SU-DHL-6 (cell line): ENCODE results near the gene FBXL13.

Source experiments
- H2AFZ ChIP-seq: fragments of 200-600 bp; sonication (generic); 2 replicates; pipeline ENCODE4 v1.6.1; 2014; ENCODE audit warnings: low read depth, mild to moderate bottlenecking, moderate library complexity, mixed read lengths, antibody characterized with exemption, low read length; ENCODE audit not compliant: severe bottlenecking
- H3F3A ChIP-seq: fragments of 200-600 bp; shearing (Covaris generic); 2 replicates; pipeline ENCODE4 v1.6.0; 2016; ENCODE audit warnings: antibody characterized with exemption, mild to moderate bottlenecking; ENCODE audit not compliant: insufficient read depth
- H3K27ac ChIP-seq: fragments of 200-600 bp; sonication (generic); 2 replicates; pipeline ENCODE4 v1.5.1; 2016; ENCODE audit warnings: low read depth, mild to moderate bottlenecking, low read length, moderate library complexity, mixed read lengths
- H3K27me3 ChIP-seq: fragments of 200-600 bp; sonication (generic), shearing (Covaris generic); 2 replicates; pipeline ENCODE4 v1.6.0; 2014; ENCODE audit warnings: mild to moderate bottlenecking, low read length
- H3K36me3 ChIP-seq: fragments of 200-600 bp; sonication (generic); 2 replicates; pipeline ENCODE4 v1.6.1; 2014; ENCODE audit warnings: mild to moderate bottlenecking, low read length, mixed read lengths
- H3K4me2 ChIP-seq: fragments of 300-600, 200-600 bp; shearing (Covaris generic), sonication (generic); 2 replicates; pipeline ENCODE4 v1.6.0; 2014; ENCODE audit warnings: low read length, low read depth, mild to moderate bottlenecking; ENCODE audit not compliant: poor library complexity, severe bottlenecking
- H3K4me3 ChIP-seq: fragments of 200-600 bp; sonication (generic); 2 replicates; pipeline ENCODE4 v1.5.1; 2014; ENCODE audit warnings: antibody characterized with exemption, low read length, mild to moderate bottlenecking, mixed read lengths; ENCODE audit not compliant: insufficient read depth, poor library complexity, severe bottlenecking
- H3K79me2 ChIP-seq: fragments of 200-600 bp; sonication (generic); 2 replicates; pipeline ENCODE4 v1.6.1; 2014; ENCODE audit warnings: mild to moderate bottlenecking, low read length, moderate library complexity; ENCODE audit not compliant: insufficient read depth
- H3K9ac ChIP-seq: fragments of 200-600 bp; sonication (generic); 2 replicates; pipeline ENCODE4 v1.7.0; 2014; ENCODE audit warnings: mild to moderate bottlenecking, low read length
- H3K9me2 ChIP-seq: fragments of 200-600 bp; sonication (generic); replicated peaks from 2 replicates; pipeline ENCODE4 v1.6.1; 2014; ENCODE audit warnings: low read length; ENCODE audit not compliant: insufficient read depth
- H3K9me3 ChIP-seq: fragments of 200-600 bp; sonication (generic); 2 replicates; pipeline ENCODE4 v1.6.1; 2014; ENCODE audit warnings: low read length, mixed read lengths; ENCODE audit not compliant: insufficient read depth
- H4K20me1 ChIP-seq: fragments of 200-600 bp; sonication (generic); 2 replicates; pipeline ENCODE4 v1.6.1; 2014; ENCODE audit warnings: low read depth, mild to moderate bottlenecking, antibody characterized with exemption, low read length, moderate library complexity, mixed read lengths
- CTCF ChIP-seq: fragments of 200-600 bp; sonication (generic); IDR thresholded peaks from one replicate; pipeline ENCODE4 v1.5.1; 2017; ENCODE audit warnings: antibody characterized with exemption, mild to moderate bottlenecking, low read length, moderate library complexity; ENCODE audit not compliant: insufficient read depth, poor library complexity, severe bottlenecking
- EZH2phosphoT487 ChIP-seq: fragments of 200-600 bp; sonication (generic), shearing (Covaris generic); conservative IDR thresholded peaks from 2 replicates; pipeline ENCODE4 v1.6.1; 2018; ENCODE audit warnings: mild to moderate bottlenecking, antibody characterized with exemption, low read length, moderate library complexity, mixed read lengths

FBXL13 gene

GRCh38 chr7:102927312-102927933 lies 147.2 kb downstream of the FBXL13 start:
- Histone ChIP-seq H3K9me3 (no peaks in the 10 kb centered on the region), H2AFZ (no peak overlapping the region), H3K4me2 (no peak overlapping the region), H3K9ac (no peak overlapping the region), H3K4me3 (no peak overlapping the region), H3K27me3 (no peaks in the 10 kb centered on the region), H4K20me1 (no peaks in the 10 kb centered on the region), H3K79me2 (no peaks in the 10 kb centered on the region), H3K9me2 (no peaks in the 10 kb centered on the region), H3F3A (no peaks in the 10 kb centered on the region), H3K27ac (no peak overlapping the region), H3K36me3 (no peaks in the 10 kb centered on the region)
- no peak for TF ChIP-seq CTCF
- TF ChIP-seq EZH2phosphoT487 = no peak

GRCh38 chr7:102926783-102927140 lies 147.8 kb downstream of the FBXL13 start:
- no peaks in the 10 kb centered on the region for H3F3A ChIP-seq
- no peak overlapping the region for H3K4me2 ChIP-seq
- H3K79me2 ChIP-seq = no peaks in the 10 kb centered on the region
- H3K9me3 ChIP-seq = no peaks in the 10 kb centered on the region
- no peaks in the 10 kb centered on the region for H3K27me3 ChIP-seq
- H3K36me3 ChIP-seq = no peaks in the 10 kb centered on the region
- no peaks in the 10 kb centered on the region for H4K20me1 ChIP-seq
- no peak overlapping the region for H3K27ac ChIP-seq
- no peak overlapping the region for H3K4me3 ChIP-seq
- no peaks in the 10 kb centered on the region for H3K9me2 ChIP-seq
- TF ChIP-seq CTCF (no peak), EZH2phosphoT487 (no peak)
- no peak overlapping the region for H3K9ac ChIP-seq
- no peak overlapping the region for H2AFZ ChIP-seq

DNA sequence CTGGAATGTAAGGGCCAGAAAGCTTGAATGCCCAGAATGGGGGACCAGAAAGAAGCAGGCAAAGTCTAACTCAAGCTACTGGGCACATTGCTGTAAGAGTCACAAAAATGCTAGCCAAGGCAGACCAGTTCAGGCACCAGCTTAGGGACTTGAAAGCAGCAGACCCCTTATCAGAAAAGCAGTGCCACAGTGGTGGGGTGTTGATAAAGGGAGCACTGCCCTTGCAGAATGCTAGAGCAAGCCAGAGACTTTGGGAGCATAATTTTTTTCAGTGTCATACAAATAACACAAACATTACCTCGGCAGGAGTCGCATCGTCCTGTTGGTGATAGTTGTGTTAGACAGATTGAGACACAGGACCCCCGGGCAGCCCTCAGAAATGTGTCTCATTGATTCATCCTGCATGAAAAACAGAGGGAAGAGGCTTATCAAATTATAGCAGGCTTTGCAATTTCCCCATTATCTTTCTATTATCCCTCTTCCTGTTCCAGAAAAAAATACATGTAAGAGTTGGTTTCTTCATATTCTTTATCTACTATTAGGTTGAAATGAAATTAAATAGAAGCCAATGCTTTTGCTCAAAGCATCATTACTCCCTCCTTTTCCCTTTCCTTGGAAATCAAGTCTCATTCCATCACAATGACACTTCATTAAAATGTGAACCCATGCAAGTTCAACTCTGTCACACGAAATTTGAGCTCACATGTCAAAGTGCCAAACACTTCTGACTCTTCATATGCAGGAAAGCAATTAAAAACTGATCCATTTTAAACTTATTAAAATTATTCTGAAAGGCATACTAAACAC lies 148.4 kb downstream of the FBXL13 start:
- no peak for TF ChIP-seq EZH2phosphoT487
- no peak for TF ChIP-seq CTCF

More for the DNA sequence above, 148.4 kb downstream of the FBXL13 start:
- no peak overlapping the region for H3K4me3 ChIP-seq
- no peaks in the 10 kb centered on the region for H3K36me3 ChIP-seq
- no peak overlapping the region for H3K4me2 ChIP-seq
- H4K20me1 ChIP-seq = no peaks in the 10 kb centered on the region
- H3K9ac ChIP-seq = no peak overlapping the region
- no peaks in the 10 kb centered on the region for H3K9me3 ChIP-seq
- no peaks in the 10 kb centered on the region for H3F3A ChIP-seq
- H3K9me2 ChIP-seq = no peaks in the 10 kb centered on the region
- H3K79me2 ChIP-seq = no peaks in the 10 kb centered on the region
- H2AFZ ChIP-seq = no peak overlapping the region
- no peak overlapping the region for H3K27ac ChIP-seq
- no peaks in the 10 kb centered on the region for H3K27me3 ChIP-seq
